GM19467 (cell line): ENCODE results near the gene PRDM15.

ENCODE experiments used
- ATAC-seq: cut with Tn5 transposase; IDR thresholded peaks from one replicate; pipeline ENCODE4 v1.9.1; 2021; ENCODE audit warnings: mild to moderate bottlenecking, moderate library complexity; ENCODE audit not compliant: unreplicated experiment

The PRDM15 gene

DNA sequence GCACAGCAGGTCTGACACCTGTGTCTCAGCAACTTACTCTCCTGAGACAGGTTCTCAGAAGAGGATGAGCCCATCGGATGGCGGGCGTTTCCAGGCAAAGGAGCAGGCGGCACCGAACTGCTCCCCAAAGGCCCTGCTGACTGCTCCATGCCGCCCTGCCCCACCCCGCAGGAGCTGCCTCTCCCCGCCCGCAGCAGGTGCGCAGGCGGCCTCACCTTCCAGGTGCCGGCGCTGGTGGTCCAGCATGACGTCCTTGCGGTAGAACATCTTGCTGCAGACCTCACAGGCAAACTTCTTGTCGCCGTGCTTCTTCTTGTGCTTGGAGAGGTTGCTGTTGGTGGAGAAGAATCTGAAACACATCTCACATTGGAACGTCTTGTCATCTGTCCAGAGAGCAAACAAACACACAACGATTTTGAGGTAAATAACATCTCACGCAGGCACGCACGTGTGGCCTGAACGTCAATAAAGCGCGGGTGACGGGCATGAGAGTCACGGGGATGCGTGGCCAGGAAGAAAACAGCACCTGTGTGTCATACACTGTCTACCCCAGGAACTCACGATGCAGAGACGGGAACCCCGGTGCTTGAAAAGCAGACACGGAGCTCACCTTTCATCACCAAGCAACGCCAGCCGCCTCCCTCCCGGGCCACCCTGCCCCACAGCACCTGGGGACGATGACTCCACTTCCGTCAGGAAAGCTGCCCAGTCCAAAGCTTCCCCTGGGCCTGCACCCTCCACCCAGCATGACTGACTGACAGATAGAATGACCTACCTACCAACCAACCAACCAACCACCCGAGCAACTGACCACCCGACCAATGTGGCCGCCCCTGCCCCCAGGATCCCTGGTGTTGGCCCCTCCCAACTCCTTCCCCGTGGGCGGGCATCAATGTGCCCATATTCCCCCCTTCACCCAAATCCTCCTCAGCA is 50.9 kb downstream of the PRDM15 start:
- ATAC-seq: no peak

DNA sequence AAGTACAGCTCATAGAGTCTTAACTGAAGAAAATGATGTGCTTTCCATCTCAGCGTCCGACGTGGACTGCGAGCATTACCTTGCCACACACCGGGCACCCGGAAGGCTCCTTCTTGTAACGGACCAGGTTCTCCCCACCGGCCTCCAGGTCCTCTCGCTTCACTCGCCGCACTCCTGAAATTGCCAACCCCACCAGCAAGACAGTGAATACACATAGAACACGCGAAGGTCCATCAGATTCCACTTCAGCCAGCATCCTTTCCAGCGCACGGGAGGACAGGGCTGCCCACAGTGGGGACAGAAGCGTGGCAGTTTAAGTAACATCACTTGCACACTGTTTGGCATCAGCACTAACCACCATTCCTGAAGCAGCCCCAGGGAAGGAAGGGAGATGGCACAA is 53.3 kb downstream of the PRDM15 start:
- ATAC-seq: no peak

DNA sequence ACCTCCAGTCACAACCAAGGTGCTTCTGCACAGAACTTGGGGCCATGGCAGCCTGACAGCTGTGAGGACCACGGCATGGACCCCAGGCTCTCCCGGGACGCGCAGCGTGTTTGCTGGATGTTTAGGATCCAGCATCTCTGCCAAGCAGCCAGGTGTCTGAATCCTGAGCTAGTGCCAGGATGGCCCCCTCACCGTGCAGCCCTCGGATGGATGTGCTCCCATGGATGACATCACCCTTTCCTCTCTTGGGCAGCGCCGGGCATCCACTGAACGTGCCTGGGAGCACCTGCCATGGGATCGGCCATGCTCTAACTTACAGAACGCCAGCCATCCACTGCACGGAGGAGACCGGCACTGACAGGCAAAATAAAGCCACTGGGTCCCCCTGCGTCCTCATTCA is 53.9 kb downstream of the PRDM15 start:
- ATAC-seq: no peak

DNA sequence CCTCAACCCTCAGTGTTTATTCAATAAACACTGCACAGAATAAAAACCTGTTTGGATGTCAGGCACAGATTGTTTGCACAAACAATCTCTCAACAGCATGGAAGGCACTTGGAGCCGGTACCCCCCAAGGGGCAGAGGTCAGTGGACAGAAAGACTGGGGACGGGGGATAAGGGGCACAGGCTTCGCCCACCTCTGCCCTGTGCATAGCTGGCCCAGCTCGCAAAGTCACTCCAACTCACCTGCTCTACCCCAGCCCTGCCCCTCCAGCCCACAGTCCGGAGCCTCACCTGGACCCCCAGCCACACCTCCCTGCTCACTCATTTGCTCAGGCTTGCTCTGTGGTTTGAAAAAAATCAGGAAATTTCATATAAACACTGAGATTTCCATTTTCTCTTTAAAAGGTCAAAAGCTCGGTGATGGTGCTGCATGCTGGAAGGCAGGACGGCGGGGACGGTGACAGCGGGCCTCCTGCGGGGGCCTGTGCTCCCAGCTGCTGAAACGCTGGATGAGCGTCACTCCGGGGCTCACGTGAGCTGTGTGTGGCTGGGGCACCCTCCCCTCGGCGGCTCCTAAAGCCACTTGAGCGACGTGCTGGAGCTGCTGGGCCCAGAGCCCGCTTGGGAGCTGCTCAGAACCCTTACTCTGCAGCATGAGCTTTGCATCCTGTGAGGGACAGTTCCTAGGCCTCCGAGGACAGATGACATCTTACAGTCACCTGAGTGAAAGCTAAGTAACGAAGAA is 54.5 kb downstream of the PRDM15 start:
- no peak for ATAC-seq

DNA sequence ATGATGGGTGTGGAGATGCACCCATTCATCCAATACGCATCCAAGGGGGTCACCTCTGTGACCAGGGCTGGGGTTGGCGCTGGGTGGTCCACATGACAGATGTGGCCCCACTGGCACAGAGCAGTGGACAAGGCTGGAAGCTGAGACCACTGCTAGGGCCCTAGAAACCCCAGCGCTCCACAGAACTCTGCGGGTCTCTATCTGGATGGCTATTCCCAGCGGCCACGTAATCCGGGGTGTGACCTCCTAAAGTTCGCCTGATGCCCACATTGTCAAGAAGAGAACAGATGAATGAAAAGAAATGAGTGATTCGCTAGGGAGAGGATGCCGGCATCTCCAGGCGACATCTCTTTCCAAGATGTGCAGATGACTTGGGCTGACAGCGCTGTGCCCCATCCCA is 55.2 kb downstream of the PRDM15 start:
- no peak for ATAC-seq

DNA sequence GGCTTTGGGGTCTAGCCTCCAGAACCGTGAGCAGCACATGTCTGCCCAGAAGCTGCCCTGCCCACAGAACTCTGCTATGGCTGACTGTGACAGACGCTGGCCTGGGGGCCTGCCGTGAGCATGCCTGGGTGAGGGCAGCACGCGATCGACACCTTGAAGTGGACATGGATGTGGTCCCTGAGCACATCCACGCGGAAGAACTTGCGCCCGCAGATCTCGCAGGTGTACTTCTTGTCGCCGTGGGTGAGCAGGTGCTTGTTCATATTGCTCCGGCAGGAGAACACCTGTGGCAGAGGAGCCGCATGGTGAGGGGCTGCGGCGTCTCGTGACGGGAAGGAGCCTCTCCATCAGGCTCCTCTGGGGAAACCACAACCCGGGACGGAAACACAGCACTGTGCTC is 56.0 kb downstream of the PRDM15 start:
- ATAC-seq: no peak

DNA sequence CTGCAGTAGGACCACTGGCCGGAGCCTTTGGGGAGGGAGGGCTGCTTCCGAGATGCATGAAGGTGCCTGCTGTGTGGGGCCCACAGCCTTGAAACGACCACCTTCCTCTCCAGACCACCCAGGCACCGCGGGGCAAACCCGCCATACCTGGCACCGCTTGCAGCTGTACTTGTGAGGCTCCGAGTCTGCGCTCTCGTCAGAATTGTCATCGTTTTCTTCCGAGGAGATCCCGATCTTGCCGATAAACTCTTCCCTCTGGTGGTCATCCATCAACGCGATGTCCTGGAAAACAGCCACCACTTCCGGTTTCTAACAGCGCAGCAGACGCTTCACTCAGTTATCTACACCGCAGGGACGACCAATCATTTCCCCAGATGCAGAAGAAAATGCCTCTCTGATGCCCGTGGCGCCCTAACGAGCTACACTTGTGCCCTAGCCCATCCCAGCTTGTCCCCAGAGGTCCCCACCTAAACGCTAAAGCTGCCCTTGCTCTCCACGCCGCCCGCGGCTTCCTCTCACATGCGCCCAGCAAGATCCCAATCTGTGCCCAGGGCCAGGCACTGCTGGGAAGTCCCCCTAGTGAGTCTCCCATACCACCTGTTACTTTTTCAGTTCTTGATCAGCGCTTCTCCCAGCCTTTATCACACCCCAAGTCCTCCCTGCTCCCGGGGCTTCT is 57.2 kb downstream of the PRDM15 start:
- no peak for ATAC-seq

DNA sequence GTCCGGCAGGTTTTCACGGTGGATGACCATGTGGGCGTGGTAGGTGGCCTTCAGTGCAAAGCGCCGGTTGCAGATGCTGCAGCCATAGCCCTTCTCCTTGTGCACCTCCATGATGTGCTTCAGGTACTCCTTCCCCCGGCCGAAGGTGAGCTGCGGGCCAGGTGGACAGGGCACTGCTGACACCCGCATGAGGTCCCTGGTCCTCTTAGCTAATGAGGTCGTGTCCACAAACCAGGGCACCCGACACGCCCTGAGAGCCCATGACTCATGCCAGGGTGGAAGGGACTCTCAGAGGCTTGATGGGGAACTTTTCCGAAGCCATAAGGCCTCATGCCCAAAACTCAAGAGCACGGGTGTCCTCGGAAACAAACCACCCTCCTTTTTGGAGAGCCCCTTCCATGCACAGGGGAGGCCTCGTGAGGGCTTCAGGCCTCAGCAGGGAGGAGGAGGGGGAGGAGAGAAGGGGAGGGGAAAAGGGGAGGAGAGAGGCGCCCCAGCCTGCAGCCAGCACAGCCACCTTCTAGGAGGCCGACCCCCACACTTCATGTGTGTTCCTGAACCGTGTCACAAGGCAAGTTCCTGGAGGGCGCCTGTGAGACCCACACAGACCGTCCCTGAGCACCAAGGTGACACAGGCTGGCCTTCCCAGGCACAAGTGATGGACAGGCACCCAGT is 57.9 kb downstream of the PRDM15 start:
- no peak for ATAC-seq

DNA sequence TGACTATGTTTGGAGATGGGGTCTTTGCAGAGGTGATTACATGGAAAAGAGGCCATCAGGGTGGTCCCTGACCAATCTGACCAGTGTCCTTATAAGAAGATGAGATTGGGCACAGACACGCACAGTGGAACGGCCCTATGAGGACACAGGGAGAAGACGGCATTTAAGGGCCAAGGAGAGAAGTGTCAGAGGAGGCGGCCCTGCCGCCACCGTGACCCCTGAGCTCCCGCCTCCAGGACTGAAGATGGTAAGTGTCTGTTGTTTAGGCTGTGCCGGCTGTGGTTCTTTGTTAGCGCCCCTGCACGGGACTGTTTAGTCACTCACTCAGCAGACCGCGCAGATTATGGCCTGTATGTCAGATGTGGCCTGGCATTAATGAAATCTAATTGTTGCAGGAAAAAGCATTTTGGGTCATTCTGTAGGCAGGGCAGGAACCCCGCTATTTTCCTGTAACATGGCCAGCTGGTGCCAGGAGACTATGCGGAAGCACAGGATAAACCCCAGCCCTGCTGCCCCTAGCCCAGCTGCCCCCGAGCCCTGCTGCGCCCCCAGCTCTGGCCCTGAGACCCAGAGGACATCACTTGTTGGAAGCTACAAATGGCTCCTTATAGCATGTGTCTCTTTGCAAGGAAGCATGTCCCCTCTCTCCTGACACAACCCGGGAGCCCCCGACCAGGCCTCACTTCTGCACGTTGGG is 58.6 kb downstream of the PRDM15 start:
- ATAC-seq: no peak

DNA sequence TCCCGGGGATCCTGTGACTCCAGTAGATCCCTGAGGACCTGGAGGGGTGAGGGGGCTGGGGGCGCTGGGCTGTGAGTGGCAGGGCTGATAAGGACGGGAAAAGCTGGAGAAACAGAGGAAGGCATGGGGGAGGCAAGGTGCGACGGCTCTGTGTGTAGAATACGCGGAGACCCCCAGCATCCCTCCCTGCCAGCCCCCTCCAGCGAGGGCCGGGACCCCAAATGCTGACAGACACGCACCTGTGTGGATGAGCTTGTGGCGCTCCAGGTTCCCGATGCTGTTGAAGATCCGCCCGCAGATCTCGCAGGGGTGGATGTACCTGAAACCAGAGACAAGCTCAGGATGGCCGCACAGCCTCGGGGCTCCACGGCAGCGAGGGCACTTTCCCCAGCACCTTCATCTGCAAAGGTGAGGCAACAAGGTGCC is 59.3 kb downstream of the PRDM15 start:
- ATAC-seq: no peak

DNA sequence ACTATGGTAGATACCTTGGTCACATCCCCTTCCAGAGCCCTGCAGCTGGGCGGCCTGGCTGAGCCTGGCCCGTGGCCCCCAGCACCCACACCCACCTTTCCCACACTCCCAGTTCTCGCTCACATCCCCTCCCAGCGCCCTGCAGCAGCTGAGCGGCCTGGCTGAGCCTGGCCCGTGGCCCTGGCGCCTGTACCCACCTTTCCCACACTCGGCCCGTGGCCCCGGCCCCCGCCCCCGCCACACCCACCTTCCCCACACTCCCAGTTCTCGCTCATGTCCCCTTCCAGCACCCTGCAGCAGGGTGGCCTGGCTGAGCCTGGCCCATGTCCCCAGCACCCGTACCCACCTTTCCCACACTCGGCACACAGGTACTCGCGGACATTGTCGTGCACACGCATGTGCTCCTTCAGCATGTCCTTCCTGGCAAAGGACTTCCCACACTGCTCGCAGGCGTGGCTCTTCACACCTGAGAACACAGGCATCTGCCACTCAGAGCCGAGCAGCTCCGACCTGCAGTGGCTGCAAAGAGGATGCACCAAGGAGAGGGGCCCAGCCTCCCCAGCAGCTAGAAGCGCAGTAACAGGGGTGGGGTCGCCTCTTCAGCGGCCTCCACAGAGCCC is 59.8 kb downstream of the PRDM15 start:
- no peak for ATAC-seq

DNA sequence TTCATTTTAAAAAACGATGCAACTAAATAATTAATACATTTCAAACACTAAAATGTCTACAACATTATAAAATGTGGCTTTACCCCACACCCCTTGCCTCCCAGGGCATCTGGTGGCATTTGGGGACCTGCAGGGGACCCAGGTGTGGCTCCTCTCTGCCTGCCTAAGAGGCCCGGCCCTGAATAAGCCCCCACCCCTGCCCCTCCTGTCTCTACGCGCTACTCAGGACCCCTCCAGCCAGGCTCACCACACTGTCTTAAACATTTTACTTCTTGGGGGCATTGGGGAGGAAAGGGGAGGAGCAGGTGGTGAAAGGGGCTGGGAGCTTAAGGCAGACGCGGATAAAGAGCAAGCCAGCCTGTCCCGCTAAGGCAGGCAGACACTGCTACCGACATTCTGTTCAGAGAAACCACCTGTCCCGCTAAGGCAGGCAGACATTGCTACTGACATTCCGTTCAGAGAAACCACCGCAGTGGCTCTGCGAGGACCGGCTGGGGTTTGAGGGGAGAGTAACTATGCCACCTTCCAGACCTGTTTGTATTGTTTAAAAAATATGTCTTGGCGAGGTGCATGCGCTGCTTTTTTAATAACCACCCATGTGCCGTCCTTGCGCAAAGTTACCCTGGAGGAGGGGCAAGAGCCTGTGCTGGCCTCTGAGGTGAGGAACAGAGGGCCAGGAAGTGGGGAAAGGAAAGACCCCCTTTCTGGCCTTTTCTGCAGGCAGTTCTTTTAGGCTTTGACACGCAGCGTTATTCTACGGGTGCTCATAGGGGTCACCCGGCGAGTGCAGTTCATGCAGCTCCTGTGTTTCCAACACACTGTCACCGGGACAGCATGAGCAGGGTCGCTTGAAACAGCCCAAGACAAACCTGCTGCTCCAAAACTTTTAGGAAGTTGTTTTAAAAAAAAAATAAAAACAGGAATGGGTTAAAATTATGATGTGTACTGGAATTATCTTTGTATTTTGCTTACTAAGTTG is 61.0 kb downstream of the PRDM15 start:
- no peak for ATAC-seq

DNA sequence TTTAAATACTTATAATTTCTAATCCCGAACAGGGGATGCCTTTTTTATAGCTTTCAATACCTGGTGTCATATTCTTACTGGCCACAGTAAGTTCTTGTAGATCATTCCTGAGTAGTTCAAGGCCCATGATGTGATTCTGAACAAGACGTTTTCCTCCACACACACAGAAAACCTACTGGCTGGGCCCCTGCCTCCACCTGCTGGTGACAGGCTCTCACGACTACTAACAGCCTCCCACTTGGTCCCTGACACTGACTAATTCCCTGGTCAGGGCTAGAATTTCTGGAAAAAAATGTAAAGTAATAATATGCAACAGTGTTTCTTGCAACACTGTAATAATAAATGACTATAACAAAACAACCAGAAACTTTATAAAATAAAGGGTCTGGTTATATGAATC is 61.9 kb downstream of the PRDM15 start:
- no peak for ATAC-seq

DNA sequence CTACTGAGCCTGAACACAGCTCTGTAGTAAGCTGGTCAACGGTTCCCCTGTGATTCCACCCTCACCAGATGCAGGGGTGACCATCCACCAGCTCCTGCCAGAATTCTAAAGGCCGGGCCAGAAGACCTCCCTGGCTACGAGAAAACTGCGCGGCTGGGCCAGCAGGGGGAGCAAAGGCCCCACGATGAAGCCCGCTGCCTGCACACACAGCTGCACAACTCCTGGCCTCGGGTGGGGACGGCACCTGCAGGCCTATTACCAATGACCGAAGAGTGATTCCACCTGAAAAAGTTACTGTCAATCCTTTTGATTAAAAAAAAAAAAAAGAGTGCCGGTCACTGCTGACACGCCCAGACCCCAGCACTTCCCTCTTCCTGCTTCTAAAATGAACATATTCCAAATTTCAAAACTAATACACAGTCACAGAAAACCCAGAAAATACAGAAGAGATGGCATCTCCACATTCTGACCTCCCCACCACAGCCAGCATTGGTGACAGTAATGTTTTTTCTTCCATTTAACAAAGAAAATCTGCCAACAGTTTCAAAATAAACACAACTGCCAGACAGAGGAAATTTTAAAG is 62.5 kb downstream of the PRDM15 start:
- no peak for ATAC-seq

DNA sequence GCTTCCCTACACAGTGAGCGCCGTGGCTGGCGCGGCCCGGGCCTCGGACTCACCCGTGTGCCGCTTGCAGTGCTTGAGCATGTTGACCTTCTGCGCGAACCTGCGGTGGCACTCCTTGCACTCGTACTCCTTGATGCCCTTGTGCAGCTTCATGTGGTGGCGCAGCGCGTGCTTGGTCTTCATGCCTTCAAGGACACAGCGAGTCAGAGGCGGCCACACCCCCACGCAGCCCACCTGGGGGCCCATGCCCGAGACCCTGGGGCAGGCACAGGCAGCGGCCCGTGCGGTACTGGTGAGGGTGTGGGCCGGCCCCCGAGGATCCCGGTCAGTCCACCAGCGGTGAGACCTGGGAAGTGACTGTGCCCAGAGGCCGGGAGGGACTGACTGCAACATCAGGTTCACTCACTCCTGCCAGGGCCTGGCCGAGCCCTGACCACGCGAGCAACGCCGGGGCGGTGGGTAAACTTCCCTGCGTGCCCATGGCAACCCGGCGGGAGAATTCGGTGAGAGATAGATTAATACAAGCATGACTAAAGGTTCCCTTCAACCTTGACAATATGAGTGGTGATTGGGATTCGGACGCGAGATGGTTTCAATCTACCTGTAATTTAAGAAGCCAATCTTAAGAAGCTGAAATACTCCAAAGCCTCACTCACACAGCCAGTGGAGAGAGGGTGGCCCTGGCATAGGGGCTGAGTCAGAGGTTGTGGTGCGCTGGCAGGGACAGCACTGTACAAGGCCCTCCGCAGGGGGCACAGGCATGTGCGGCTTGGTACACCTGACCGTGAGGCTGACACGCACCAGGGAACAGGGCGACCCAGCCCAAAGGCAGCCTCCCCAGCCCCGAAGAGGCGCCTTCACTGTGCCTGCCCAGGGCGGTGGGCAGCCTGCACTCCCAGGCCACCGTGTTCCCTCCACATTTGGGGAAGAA is 63.2 kb downstream of the PRDM15 start:
- no peak for ATAC-seq

DNA sequence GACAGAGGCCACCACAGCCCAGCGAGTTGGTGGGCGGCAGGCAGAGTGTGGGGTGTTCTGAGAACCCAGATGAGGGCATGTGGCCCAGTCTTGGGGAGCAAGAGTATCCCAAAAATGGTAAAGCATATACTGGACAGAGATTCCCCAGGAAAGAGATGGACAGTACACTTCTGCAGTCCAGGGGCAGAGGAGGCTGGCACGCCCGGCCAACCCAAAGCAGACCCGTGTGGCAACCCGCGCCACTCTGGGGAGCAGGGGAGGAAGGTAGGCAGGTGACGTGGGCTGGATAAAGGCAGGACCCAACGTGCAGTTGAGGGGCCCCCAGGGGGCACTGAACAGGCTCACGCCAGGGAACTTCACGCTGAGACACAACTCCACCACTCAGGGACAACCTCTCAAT is 65.9 kb downstream of the PRDM15 start:
- no peak for ATAC-seq

DNA sequence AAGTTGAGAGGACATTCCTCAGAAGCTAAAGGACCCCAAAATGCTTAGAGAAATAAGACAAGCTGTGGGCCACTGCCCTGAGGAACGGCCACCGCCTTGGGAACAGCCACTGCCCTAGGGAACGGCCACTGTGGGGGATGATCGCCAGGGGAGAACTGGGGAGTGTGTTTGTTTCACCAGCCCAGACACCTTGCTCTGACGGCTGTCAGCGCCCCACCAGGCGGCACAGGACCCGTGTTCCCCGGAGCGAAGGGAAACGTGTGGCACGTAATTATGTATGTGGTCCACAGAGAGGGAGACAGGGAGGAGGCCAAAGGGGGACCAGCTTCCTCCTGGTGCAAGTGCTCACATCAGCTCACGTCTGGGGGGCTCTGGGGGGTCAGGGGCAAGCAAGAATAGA is 66.5 kb downstream of the PRDM15 start:
- ATAC-seq: no peak

DNA sequence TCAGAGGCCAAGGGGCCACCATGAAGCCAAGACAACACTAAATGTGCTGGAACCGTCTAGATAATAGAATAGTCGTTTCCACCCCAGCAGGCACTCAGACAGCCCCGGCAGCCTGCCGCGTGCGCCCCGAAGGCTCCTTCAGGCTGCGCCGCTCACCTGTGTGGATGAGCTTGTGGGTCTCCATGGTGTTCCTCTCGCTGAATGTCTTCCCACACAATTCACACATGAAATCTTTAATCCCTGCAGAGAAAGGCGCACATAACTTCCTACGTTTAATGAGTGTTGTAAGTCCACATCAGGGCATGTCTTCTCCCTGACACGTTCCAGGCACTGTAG is 68.6 kb downstream of the PRDM15 start:
- ATAC-seq: no peak
